Mucosa of descending colon (tissue), 3 donors: Measurements from ENCODE around the gene RAP1A. TPM values are rescaled to one million over a fixed set of nuclear protein-coding genes. Genes with fewer than 3 reads are reported as not detected.

Experiments
- ATAC-seq: fragments of 200-7000 bp; cut with Tn5 transposase; one replicate; pipeline ENCODE4 v1.9.1; 2020; ENCODE audit warnings: mild to moderate bottlenecking, moderate library complexity
- DNase-seq, 3 donors: peaks; one replicate each; pipeline ENCODE4 v3.0.0-alpha.2; 2020
- H3K36me3 ChIP-seq: fragments of 200-600 bp; one replicate; pipeline ENCODE4 v1.8.0; 2021; ENCODE audit warnings: low read depth, mild to moderate bottlenecking
- H3K4me1 ChIP-seq: fragments of 200-600 bp; one replicate; pipeline ENCODE4 v1.8.0; 2021; ENCODE audit warnings: low read depth, mild to moderate bottlenecking
- H3K4me3 ChIP-seq: fragments of 200-600 bp; one replicate; pipeline ENCODE4 v1.8.0; 2021; ENCODE audit warnings: mild to moderate bottlenecking
- H3K9me3 ChIP-seq: fragments of 200-600 bp; one replicate; pipeline ENCODE4 v1.8.0; 2021; ENCODE audit warnings: mild to moderate bottlenecking
- intact Hi-C, 2 donors: fragments of 100-400 bp; cut with DNase I in 1 of 2; cut with micrococcal nuclease in 1 of 2; formaldehyde crosslinking; loops; one replicate each; pipeline versions ENCODE4 v1.11.0 to v1.11.1; 2022; cut with DNase I, micrococcal nuclease
- total RNA-seq, 3 donors: library from RNA; stranded (reverse); fragmentation: NEBNext Ultra II Directional in 2 of 3; extraction: Animal tissue kit (Norgen Biotek cat#: 25700) in 2 of 3; gene quantifications; one replicate each; pipeline versions ENCODE4 v1.2.1 to v1.2.4, GENCODE V29; 2021 to 2023
- TF ChIP-seq, protein P1 (sequence below): fragments of 200-600 bp; IDR thresholded peaks from one replicate; pipeline ENCODE4 v1.8.0; 2022; ENCODE audit warnings: antibody characterized with exemption, mild to moderate bottlenecking
- donor health status: DM: no; HTN: no; CAD: no; lungs with moderate emphysema.
- donor health status: DM: no; HTN: no; CAD: no.
- donor health status: DM: no; HTN: yes; CAD: no.

RAP1A gene
- total RNA-seq, 3 donors from 2014 or later: 84.4 to 272 (median 95.4) TPM

DNA sequence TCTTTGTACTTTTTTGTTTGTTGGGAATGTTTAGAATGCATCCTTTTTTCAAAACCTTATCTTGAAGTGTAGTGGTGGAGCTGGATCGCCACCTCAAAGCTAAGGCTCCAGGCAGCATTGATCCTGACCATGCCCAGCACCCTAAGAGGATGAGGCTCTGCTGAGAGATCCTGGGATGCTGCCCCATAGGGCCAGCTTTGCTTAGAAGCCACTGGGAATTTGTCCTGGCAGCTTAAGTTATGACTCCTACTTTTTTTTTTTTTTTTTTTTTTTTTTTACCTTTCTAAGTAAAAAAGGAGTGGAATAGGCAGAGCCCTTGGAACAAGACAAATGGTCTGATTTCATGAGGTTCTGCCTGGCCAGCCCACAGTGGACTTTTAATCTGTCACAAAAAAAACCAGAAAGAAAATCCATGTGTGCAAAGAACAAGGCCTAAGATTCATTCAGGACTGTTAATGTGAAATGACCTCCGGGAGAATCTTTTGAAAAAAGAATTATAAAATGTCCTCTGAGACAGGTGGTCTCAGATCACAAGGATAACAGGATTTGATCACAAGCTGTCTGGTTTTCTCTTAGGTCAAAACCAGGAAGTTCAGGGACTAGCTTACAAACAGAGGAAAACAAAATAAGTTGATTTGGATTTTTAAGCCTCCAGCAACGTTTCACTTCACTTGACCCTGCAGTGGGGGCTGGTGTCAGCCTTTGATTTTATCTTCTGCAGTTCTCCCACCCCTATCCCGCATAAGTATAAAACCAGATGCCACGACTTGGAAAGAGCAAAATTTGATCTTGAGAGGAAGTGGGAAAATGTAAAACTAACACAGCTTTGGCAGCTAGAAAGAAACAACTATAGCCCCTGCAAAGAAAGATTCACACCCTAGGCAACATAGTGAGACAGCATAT is 25.9 kb upstream of the RAP1A start:
- TF ChIP-seq, protein P1, sequence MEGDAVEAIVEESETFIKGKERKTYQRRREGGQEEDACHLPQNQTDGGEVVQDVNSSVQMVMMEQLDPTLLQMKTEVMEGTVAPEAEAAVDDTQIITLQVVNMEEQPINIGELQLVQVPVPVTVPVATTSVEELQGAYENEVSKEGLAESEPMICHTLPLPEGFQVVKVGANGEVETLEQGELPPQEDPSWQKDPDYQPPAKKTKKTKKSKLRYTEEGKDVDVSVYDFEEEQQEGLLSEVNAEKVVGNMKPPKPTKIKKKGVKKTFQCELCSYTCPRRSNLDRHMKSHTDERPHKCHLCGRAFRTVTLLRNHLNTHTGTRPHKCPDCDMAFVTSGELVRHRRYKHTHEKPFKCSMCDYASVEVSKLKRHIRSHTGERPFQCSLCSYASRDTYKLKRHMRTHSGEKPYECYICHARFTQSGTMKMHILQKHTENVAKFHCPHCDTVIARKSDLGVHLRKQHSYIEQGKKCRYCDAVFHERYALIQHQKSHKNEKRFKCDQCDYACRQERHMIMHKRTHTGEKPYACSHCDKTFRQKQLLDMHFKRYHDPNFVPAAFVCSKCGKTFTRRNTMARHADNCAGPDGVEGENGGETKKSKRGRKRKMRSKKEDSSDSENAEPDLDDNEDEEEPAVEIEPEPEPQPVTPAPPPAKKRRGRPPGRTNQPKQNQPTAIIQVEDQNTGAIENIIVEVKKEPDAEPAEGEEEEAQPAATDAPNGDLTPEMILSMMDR: no peak
- ATAC-seq: peak; percentile 8
- H3K36me3 ChIP-seq: no peaks in the 10 kb centered on the region
- DNase-seq: no peak
- H3K4me3 ChIP-seq: no peak overlapping the region
- H3K4me1 ChIP-seq: peaks cover 19% of the 10 kb centered on the region
- no peaks in the 10 kb centered on the region for H3K9me3 ChIP-seq
- intact Hi-C loops: no loop called here

DNA sequence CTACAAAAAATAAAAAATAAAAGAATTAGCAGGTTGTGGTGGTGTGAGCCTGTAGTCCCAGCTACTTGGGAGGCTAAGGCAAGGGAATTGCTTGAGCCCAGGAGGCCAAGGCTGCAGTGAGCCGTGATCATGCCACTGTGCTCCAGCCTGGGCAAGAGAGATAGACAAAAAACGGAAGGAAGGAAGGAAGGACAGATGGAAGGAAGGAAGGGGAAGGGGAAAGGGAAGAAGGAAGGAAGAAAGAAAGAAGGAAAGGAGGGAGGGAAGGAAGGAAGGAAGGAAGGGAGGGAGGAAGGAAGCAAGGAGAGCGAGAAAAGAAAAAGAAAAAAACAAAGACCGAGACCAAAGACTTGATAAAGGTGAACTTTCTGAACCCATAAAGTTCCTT is 25.3 kb upstream of the RAP1A start:
- Histone ChIP-seq H3K4me3 (no peak overlapping the region), H3K36me3 (no peaks in the 10 kb centered on the region), H3K4me1 (peaks cover 19% of the 10 kb centered on the region), H3K9me3 (no peaks in the 10 kb centered on the region)
- no peak for DNase-seq
- ATAC-seq: no peak
- intact Hi-C loops: no loop called here
- TF ChIP-seq, protein P1: no peak

DNA sequence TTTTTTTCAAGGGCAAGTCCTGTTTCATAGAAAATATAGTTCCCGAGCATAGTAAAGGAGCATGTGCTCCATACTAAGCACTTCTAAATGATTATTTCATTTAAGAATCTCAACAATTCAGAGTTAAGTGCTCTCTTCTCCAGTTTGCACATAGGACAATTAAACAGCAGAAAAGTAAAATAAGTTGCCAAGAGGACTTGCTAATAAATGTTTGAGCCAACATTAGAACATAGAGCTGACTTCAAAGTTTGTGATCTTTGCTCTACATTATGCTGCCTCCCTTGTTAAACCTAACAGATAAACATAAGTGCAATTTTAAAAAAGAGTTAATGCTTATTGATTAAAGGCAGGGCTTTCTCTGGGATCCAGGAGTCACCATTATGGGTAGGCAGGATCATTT is 23.8 kb upstream of the RAP1A start:
- intact Hi-C loops: no loop called here
- no peaks in the 10 kb centered on the region for H3K36me3 ChIP-seq
- no peaks in the 10 kb centered on the region for H3K9me3 ChIP-seq
- TF ChIP-seq, protein P1: no peak
- no peak overlapping the region for H3K4me3 ChIP-seq
- no peak for DNase-seq
- no peak for ATAC-seq
- peaks cover 19% of the 10 kb centered on the region for H3K4me1 ChIP-seq

DNA sequence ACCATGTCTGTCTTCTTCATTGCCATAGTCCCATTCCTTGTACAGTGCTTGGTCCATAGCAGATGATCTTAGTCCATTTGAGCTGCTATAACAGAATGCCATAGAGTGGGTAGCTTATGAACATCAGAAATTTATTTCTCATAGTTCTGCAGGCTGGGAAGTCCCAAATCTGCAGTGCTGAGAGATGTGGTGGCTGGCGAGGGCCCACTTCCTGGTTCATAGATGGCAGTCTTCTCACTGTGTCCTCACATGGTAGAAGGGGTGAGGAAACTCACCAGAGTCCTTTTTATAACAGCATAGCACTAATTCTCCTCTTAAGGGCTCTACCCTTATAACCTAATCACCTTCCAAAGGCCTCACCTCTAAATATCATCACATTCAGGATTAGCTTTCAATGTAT is 23.1 kb upstream of the RAP1A start:
- no peaks in the 10 kb centered on the region for H3K36me3 ChIP-seq
- H3K4me1 ChIP-seq: peaks cover 19% of the 10 kb centered on the region
- TF ChIP-seq, protein P1: no peak
- H3K9me3 ChIP-seq: no peaks in the 10 kb centered on the region
- ATAC-seq (peak; percentile 24), DNase-seq (peak in 2 of 3 donors; percentile 49 to 73)
- intact Hi-C loops: no loop called here
- H3K4me3 ChIP-seq: no peak overlapping the region

DNA sequence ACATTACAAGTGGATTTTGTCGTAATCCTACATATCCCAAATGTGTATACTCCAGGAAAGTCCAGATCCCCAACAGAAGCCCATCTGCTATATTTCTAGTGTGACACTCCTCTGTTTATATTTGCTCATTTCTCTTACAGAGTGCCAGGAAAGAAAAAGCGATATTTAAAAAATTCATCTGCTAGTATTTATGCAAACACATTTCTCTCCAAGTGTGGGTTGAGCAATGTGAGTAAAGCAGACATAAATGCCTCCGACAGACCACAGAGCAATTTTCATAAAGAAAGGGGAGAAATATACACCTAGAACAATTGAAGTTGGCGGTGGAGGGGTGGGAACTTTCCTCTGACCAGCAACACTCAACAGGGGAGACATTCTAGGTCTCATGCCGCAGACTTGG is 22.2 kb upstream of the RAP1A start:
- peaks cover 16% of the 10 kb centered on the region for H3K4me1 ChIP-seq
- DNase-seq (no peak), ATAC-seq (no peak)
- intact Hi-C loops: no loop called here
- H3K9me3 ChIP-seq: no peaks in the 10 kb centered on the region
- no peaks in the 10 kb centered on the region for H3K36me3 ChIP-seq
- TF ChIP-seq, protein P1: no peak
- H3K4me3 ChIP-seq: no peak overlapping the region
